NCI-H146 (cell line): ENCODE results near the gene DIS3L2.
"Not testable (repeated sequence)": the region's sequence is repeated elsewhere in the genome, so short reads cannot be mapped to it uniquely, and the experiment has no call there.

ENCODE experiments used
- DNase-seq: peaks from one replicate; lab custom pipeline; 2025; lab: John Stamatoyannopoulos, UW

The DIS3L2 gene

DNA sequence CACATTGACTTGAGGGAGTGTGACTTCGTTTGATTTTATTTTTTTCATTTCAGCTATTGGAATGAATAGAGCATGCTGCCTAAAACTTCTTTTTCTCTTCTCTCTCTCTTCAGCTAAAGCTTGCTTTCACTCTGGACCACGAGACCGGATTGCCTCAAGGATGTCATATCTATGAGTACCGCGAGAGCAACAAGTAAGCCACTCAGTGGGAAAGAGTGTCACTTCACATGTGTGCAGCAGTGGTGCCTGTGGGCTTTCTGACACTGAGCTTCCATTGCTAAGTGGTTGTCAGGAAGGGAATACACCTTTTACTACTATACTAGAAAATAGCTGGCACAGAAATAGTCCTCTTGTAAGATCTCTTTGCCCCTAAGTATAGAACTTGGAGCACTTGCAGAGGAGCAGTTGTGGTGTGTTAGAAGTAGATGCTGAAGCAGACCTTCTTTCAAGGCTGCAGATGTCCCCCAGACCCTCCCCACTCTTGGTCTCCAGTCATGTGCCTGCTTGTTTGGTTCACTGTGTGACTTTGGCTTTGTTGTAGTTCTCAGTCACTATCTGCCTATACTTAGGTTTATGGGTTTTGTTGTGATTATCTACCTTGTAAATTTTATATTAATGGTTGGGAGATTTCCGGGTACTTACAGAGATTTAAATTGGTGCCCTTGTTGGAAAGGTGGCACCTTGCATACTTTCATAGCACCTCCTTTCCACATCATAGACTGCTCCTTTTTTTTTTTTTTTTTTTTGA, 338.6 kb downstream of the DIS3L2 start:
- no peak for DNase-seq

DNA sequence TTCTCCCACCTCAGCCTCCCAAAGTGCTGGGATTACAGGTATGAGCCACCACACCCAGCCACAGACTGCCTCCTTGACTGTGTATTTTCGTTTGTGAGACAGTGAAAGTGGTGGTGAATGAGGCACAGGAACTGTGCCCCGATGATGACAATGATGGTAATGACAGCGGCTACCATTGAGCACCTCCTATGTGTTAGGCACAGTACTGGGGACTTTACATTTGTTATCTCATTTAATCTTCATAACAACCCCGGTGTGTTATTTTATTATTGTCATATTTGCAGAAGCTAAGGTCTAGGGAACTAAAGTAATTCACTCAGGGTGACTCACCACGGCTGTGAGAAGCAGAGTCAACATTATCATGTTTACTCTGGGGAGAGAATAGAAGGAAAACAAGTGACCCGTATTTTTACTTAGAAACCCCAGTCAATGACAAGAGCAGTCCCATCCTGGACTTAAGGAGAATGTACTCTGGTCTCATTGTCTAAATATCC, 339.4 kb downstream of the DIS3L2 start:
- DNase-seq = peak; percentile 39

DNA sequence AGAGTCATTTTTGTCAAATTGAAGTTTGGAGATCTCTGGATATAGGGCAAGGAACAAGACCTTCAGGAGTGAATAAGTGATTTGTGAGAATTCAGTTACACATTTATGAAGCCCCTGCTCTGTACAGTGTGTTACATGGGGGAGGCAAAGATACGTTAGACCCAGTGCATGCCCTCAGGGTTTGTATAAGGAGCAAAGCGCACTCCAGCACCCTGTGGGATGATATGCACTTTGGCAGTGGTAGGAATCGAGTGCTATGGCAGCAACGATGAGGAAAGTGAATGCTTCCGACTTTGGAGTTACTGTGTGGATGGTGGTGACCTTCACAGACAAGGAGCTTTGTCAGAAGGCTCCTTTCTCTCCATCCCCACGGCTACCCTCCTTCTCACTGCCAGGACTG, 342.7 kb downstream of the DIS3L2 start:
- no peak for DNase-seq

DNA sequence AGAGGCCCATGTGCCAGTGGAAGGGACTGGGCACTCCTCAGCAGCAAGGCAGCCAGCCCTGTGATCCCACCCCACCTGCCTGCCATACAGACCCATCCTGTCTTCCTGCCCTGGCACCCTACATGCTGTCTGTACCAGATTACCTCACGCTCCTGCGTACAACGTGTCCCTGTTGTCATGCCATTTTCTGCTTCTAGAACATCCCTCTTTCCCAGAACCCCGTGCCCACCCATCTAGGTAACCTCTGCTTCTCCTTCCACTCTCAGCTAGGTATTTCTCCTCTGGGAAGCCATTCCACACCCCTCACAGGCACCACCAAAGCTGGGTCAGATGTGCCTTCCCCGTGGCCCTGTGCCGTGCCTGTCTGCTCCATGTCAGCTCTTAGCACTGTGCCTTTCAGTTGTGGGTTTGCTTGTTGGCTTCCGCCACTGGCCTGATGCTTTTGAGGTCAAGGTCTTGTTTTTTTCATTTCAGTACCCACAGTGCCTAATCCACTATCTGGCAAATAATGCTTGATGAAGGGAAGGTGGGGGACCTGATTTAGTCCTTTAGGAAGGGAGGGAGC, 345.3 kb downstream of the DIS3L2 start:
- DNase-seq = no peak

DNA sequence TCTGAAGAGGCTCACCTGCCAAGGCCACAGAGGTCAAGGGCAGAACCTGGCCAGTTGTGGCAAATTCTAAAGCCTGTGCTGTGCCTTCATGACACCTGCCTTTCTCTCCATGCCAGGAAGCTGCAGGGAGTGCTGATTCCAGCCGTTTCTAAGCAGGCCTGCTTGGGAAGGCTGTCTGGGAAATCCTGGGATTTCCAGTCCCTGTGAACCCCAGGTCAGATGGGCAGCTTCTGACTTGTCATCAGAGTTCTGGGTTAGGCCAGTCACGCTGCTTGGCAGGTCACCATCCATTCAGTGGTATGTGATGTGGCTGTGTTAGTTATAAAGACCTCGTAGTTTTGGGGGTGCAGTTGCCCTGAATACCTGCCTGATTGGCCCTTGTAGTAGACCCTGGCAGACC, 346.3 kb downstream of the DIS3L2 start:
- DNase-seq = no peak

DNA sequence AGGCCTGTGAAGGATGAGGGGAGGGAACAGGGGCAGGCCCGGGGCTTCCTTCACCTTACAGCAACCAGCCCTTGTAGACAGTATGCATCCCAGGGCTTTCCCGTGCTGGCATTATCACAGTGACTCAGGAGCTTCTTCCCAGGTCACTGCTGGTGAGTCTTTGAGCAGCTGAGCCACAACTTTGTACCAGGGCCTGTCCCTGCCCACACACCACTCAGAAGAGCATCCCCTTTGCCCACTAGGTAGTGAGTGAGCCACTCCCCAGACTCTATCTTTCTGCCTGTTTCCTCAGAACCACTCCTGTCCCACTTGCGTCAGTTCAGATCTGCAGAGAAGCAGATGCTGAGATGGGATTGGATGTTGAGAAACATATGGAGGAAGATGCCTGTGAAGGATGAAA, 347.5 kb downstream of the DIS3L2 start:
- DNase-seq = no peak

DNA sequence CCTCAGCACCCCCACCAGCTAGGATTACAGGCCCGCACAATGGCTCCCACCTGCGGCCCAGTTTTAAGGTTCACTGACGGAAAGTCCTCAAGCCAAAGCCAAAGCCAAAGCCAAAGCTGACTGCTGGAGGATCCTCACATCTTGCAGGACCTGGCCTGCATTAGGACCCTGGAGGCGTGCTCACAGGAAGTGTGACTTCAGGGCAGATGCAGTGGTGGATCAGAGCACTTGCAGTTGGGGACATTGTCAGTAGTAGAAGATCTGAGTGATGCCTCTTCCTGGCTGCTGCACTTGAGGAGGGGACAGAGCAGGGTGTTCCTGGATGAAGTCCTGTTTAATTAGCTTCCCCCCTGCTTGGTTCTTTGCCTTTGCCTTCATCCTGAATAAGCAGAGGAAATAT, 348.1 kb downstream of the DIS3L2 start:
- DNase-seq = no peak

DNA sequence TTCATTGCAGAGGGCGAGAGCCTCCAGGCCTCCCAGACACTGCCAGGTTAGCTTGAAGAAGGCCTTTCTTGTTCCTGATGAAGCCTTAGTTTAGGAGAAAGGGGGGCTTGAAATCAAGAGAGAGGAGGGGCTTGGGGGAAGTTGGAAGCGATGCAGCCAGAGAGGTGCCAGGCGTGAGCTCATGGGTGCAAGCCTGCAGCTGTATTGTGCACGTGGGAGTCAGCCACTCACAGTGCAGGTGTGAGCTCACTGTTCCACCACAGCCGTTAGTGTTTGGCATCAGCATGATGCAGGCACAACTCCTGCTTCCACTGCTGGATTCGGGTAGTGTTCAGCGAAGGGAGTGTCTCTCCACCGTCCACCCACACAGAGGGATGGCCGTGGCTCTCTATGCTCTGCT, 348.6 kb downstream of the DIS3L2 start:
- DNase-seq = no peak

DNA sequence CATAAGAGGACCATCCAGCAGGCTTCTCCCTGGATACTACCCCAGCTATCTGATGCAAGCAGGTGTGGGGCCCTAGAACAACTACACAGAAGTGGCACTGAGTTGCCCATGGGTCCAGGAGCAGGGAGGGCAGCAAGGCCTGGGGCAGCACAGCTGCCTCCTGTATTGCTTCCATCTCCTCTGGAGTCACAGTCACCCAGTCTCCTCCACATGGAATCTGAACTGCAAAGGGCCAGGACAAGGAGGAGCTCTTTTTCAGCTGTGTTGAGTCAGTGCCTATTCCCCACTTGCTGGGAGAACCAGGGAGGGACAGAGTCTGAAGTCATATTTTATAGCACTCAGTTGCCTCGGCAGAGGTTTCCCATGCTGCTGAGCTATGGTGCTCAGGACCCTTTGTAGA, 349.2 kb downstream of the DIS3L2 start:
- DNase-seq = no peak

DNA sequence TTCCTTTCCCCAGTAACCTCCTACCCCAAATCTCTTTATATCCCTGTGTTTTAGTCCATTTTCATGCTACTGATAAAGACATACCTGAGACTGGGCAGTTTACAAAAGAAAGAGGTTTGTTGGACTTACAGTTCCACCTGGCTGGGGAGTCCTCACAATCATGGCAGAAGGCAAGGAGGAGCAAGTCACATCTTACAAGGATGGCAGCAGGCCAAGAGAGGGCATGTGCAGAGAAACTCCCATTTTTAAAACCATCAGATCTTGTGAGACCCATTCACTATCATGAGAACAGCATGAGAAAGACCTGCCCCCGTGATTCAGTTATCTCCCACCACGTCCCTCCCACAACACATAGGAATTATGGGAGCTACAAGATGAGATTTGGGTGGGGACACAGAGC, 352.1 kb downstream of the DIS3L2 start:
- not testable (repeated sequence) for DNase-seq

DNA sequence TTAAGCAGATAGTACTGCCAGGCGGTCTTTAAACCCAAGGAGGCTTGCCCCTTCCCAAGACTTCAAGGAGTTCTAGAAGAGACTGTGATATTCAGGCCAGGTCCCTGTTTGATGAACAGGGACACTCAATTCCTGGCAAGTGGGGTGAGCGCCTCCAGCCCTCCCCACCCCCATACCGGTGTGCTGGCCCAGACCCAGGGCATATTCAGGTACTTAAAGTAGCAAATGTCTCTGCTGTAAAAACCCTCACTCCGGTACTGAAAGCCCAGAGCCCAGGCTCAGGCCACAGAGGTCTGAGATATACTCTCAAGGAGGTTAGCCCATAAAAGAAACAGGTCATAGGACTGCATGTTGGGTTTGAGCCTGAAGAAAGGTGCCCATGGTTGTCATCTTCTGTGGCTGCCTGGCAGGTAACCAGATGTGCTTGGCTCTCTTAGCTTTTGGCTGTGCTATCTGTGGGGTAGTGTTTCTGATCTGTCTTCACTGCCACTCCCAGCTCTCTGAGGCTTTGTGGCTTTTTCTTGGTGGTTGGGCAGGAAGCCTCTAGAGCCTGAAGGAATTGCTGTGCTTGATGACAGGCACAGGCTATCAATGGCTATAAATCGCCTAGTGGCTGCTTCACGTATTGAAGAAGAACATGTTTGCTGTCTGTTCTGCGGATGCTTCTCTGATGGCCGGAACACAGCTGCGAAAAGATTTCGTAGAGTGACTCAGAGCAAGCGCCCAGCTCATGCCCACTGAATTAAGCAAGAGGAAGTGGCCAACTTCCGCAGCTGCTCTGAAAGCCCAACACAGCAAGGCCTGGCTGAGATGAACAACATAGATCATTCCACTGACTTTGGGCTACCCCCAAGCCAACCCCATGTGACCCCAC, 353.8 kb downstream of the DIS3L2 start:
- DNase-seq = no peak

DNA sequence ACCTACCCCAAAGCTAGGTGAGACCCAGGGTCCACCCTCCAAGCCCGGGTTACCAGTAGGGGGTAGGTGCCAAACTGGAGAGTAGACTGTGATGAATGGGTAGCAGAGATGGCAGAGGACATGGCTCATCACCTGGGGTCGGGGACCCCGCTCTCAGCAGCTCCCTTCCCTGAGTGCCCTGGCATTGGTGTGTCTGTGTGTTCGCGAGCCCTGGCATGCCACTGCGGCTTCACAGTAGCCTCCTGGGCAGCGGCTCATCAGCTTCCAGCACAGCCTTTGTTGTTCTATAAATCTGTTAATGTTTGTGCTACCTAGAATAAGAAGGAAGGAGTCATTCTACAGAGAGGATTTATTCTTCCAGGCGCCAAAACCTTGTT, 354.4 kb downstream of the DIS3L2 start:
- no peak for DNase-seq

DNA sequence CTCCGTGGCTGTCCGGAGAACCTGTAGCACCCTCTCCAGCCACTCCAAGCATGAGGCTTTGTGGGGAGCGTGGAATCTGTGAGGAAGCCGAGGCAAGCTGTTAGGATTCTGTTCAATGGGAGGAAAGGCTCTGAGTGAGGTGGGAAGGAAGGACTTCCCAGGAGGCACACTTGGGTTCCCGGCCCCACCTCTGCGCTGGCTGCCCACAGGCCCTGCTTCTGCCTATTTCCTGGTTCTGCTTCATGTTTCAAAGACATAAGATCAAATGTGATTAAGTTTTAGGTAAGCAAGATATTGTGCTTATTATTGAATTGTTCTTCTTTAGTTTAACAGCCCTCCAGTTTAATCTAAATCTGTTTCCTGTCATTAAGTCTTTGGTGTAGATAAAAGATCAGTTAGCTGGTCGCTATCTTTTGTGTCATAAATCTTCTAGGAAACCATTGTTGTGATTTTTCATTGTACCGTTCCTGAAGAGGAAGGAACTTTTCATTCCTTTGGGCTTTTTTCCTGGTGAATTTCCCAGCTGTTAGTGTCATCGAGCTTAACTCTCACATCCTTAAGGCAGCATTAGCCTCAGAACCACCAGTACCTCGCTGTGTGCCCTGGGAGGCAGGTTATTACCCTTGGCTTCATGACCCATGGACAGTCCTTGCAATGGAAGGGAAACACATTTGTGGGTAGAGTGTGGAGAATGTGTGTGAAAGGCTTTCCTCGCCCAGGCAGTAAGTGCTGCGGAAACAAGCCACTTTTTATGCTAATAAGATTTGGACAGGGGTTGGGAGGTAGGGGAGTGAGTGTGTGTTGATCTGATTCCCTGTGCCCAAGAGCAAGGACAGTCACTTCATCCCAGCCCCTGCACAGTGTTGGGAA, 355.2 kb downstream of the DIS3L2 start:
- DNase-seq = no peak

DNA sequence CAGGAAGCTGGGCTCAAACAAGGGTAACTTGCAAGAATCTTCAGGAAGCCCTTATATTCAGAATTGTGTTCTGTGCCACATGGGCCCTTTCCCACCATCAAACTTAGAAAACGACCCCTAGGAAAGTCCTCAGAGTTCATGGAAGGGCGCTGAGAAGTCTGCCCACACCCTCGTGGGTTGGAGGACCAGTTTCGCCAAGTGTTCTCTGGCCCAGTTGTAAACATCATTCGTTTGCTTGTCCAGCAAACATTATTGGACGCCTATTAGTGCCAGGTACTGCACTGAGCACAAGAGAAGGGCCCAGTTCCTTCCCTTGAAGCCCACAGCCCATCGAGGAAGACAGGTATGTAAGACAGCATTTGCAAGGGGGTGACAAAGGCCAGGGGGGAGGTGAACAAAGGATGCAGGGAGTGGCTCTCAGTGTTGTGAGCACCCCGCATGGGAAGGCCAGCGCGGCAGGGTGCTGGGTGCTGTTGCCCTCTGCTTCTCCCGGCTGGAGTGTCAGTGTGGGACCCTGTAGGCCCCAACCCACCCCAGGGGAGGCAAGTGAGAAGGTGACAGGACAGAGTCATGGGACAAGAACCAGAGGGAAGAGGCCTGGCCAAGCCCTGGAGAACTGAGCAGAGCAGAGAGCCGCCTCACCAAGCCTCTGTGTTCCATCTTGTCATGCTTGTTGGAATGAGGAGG, 356.8 kb downstream of the DIS3L2 start:
- no peak for DNase-seq

DNA sequence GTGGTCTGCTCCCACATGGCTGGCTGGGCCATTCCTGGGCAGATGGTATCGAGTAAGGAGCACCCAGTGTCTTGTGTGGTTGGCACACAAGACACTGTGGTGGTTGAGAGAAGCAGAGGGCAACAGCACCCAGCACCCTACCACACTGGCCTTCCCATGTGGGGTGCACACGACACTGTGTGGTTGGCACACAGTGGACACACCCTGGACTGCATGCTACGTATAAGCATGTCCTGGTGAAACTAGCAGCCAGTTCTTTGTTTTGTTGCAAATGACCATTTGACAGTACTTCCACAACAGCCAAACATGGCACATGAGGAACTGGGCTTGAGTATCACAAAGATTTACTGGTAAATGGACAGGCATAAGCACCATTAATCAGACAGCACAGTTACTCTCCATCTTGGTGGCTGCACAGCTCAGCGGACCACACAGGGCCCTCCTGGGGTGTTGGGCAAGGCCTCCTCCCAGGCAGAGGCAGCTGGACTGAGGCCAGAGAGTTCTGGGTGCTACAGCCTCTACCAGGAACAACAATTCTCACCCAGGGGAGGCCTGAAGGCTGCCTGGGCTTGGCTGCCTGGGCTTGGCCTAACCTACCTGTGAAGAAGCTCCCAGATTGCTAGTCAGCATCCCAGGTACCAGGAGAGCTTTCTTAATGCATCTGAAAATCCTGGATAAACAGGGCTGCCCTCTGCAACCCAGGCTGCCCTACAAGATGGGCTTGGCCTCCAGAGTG, 357.7 kb downstream of the DIS3L2 start:
- DNase-seq = no peak

DNA sequence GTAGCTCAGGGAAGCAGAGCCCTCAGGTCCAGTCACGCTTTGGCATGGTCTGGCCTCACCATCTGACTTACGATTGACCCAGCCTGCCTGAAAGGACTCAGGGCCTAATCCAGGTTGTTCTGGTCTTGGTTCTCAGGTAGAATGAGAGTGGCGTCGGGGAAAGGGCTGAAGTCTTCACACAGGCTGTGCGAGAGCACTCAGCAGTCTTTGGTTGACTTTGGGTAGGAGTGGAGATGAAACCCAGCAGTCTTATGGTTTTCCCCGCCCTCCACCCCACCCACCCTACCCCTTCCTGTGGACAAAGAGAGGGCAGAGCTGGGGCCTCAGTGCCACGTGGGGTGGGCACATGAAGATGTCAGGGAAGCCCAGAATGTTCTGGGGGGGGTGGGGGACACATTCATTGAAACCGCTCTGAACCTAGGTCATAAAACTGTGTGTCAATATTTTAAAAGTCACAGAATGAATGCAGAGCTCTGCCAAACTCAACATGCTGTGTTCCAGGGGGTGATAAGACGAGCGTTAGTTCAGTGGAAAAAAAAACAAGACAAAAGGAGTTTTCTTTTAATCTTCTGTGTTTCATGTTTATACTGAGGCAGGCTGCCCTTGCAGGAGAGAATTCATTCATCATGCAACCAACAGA, 358.4 kb downstream of the DIS3L2 start:
- DNase-seq = no peak

DNA sequence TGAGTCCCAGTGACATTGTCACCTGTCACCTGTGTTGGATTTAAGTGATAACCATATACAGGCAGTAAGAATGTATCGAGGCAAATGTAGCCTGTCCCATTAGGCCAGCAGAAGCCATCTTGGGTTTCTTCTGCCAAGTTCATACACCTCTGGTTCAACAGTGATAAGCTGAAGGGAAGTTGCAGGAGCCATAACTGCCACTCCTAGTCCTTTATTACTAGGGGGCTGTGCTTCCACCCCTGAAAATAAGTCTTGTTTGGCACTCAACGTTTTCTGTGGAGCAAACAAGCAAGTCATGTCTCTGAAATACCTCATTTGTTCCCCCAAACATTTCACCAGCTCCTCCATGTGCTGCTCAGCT, 358.9 kb downstream of the DIS3L2 start:
- DNase-seq = no peak

DNA sequence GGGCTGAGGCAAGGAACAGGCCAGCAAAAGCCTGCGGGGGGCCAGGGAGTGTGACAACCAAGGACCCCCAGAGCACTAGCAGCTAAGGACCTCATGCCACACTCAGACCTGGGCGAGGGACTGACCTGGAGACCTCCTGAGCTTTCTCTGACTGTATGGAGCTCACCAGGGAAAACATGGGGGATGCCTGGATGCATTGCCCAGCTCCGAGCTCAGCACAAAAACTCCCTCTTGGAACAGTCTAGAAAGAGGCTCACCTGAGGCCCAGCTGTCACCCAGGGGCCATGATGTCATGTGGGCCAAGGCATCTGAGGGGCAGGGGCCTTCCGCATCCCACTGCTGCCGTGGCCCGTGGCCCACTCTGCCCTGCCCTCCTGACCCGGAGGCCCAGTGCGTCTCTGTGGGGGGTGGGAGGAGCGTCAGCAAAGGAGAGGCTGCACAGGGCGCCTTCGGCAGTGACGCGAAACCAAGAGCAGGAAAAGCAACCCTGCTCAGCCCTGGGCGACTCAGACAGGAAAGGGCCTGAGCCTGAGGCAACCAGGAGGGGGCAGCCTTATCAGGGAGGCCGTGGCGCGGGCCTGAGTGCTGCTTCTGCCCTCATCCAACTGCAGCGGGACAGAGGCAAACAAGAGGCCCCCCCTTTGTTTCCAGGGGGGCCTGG, 359.8 kb downstream of the DIS3L2 start:
- no peak for DNase-seq

DNA sequence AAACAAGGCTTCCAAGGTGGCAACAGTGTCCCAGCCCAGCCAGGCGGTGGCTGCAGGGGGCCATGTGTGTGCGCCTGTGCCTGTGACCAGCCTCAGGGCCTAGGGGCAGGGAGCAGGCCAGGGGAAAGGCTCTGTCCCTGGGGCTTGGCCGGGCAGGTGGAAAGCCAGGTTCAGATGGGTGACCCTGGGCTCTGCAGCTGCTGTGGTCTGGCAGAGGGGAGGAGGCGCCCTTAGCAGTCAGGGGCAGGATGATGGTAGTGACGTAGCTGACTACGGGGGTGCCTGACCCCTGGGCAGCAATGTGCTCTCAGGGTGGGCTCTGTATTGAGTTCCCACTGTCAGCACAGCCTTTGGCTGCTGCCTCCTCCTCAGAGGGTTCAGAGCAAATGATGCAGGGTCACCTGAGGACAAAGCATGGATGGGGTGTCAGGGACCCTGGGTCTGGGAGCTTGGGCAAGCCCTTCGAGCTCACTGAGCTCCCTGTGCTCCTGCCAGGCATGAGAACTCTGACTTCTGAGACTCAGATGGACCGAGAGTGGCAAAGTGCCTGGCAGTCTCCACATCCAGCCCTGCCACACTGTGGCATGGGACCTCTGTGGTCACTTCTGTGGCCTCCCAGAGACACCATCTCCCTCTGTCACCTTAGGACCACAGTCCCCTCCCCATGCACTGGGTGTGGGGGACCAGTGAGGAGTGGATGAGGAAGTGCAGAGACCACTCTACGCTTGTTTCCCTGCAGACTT, 360.5 kb downstream of the DIS3L2 start:
- DNase-seq = no peak
